ENCODE results near the gene TBX3.
"Not testable (repeated sequence)": the region's sequence is repeated elsewhere in the genome, so short reads cannot be mapped to it uniquely, and the experiment has no call there.

TBX3 gene

DNA sequence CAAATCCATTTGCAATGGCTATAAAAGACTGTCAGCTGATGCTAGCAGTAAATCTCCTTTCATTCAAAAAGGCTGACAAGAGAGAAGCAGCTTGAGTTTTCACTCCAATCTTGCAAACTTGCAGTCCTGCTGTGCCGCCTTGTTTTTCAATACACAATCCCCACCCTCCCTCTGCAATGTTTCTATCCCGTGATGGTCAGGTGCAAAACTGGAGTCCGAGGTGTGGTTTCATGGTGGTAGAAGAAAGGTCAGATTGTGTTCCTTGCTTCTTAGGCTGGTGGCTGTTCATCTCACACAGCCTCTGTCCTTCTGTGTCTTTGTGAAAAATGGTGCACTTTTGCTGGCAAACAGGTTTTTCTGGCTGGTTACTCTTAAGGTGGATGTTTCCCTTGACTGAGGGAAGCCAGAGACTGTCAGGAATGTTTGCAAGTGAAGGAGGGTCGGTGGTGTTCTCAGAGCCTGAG, 27.7 kb upstream of the TBX3 start:
- TF ChIP-seq, protein P1, sequence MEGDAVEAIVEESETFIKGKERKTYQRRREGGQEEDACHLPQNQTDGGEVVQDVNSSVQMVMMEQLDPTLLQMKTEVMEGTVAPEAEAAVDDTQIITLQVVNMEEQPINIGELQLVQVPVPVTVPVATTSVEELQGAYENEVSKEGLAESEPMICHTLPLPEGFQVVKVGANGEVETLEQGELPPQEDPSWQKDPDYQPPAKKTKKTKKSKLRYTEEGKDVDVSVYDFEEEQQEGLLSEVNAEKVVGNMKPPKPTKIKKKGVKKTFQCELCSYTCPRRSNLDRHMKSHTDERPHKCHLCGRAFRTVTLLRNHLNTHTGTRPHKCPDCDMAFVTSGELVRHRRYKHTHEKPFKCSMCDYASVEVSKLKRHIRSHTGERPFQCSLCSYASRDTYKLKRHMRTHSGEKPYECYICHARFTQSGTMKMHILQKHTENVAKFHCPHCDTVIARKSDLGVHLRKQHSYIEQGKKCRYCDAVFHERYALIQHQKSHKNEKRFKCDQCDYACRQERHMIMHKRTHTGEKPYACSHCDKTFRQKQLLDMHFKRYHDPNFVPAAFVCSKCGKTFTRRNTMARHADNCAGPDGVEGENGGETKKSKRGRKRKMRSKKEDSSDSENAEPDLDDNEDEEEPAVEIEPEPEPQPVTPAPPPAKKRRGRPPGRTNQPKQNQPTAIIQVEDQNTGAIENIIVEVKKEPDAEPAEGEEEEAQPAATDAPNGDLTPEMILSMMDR (IDR thresholded peaks at IDR 0.05; ENCODE audit: insufficient read depth, low read depth, low read length, missing control alignments) = no peak
- H3K4me3 ChIP-seq (ENCODE audit: low read depth, low read length) = no peak overlapping the region
- DNase-seq (ENCODE audit: low read depth) = no peak

DNA sequence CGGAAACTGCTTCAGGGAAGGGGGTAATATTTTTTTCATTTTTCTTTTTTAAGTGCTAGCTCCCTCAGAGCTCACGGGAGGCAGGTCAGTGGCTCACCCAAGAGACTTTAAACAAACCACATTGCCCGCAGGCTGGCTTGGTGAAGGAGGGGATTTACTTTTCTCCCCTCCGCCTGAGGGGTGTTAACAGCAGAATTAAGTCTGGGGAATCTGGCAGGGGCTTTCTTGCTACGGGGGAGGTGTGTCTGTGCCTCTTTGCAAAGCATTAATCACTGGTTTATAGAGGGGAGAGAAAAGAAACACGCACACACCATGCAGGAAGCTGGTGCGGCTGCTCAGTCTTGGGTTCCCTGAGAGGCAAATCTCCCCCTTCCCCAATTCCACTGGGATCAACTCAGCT, 26.2 kb upstream of the TBX3 start:
- no peak overlapping the region for H3K4me3 ChIP-seq (ENCODE audit: low read depth, low read length)
- TF ChIP-seq, protein P1 (IDR thresholded peaks at IDR 0.05; ENCODE audit: insufficient read depth, low read depth, low read length, missing control alignments) = no peak
- DNase-seq (ENCODE audit: low read depth) = peak; percentile 23

DNA sequence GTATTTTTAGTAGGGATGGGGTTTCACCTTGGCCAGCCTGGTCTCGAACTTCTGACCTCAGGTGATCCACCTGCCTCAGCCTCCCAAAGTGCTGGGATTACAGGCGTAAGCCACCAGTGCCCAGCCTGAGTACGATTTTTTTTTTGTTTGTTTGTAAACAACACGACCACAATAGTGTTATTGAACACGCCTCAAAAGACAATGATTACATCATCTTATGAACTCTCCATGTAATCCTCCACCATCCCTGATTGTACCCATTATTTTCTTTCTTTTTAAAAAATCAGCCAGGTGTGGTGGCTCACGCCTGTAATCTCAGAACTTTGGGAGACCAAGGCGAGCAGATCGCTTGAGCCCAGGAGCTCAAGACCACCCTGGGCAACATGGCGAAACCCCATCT, 25.1 kb upstream of the TBX3 start:
- no peak overlapping the region for H3K4me3 ChIP-seq (ENCODE audit: low read depth, low read length)
- TF ChIP-seq, protein P1 (IDR thresholded peaks at IDR 0.05; ENCODE audit: insufficient read depth, low read depth, low read length, missing control alignments) = no peak
- DNase-seq (ENCODE audit: low read depth) = no peak

DNA sequence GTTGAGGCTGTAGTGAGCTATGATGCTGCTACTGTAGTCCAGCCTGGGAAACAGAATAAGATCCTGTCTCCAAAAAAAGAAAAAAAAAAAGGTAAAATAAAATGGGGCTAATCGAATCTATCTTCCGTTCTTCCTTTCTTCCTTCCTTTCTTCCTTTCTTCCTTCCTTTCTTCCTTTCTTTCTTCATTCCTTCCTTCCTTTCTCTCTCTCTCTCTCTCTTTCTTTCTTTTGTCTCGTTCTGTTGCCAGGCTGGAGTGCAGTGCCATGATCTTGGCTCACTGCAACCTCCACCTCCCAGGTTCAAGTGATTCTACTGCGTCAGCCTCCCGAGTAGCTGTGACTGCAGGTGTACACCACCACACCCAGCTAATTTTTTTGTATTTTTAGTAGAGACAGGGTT, 24.6 kb upstream of the TBX3 start:
- not testable (repeated sequence) for DNase-seq (ENCODE audit: low read depth); H3K4me3 ChIP-seq (ENCODE audit: low read depth, low read length)

DNA sequence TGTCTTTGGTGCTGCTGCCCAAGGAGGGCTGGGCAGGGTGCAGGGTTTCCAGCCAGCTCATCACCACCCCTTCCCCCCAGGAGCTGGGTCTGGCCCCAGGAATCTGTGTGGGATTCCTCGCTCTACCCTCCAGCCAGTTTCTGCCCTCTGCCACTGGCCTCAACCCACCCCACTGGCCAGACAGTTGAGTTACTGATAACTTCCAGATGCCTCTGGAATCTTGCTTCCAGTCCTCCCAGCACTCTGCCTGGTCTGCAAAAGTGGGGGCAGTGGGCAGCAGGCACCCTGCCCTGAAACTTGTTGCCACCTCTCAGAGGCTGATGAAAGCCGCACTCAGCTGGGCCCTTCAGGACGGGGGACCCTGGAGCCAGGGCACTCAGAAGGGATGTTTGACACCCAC, 20.1 kb upstream of the TBX3 start:
- no peak for DNase-seq (ENCODE audit: low read depth)
- TF ChIP-seq, protein P1 (IDR thresholded peaks at IDR 0.05; ENCODE audit: insufficient read depth, low read depth, low read length, missing control alignments) = no peak
- no peak overlapping the region for H3K4me3 ChIP-seq (ENCODE audit: low read depth, low read length)

DNA sequence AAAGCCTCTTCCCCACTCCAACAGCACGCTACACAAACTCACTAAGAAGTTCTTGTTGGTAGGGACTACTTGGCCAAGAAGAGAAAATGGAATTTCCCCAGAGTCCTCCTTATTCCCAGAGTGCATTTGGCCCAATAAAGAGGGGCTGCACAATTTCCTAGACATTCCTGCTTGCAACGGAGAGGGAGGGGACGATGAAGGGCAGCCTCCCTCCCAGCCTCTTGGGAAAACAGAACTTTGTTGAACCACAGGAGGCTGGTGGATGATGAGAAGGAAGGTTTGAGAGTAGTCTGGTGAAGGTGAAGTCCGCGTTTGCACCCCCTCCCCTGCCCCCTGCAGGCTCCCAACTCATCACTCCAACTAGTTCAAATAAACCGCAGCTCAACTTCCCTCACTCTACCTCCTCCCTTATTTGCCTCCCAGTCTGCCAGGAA, 19.1 kb upstream of the TBX3 start:
- no peak overlapping the region for H3K4me3 ChIP-seq (ENCODE audit: low read depth, low read length)
- DNase-seq (ENCODE audit: low read depth) = no peak
- TF ChIP-seq, protein P1 (IDR thresholded peaks at IDR 0.05; ENCODE audit: insufficient read depth, low read depth, low read length, missing control alignments) = no peak

DNA sequence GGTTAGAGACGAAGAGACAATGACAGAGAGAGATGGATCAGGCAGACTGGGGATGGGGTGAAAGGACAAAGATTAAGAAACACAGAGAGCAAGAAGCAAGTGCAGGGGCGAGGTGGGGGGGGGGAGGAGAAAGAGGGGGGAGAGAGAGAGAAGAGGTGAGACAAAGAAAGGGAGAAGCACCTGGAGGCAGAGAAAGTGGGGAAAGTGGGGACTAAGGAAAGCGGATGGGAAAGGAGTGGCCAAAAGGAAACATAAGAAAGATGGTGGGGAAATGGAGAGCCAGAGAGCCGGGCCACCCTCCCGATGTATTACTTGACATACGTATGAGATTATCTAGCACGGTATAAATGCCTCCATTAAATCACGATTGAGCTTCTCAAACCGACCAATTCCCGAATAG, 18.5 kb upstream of the TBX3 start:
- H3K4me3 ChIP-seq (ENCODE audit: low read depth, low read length) = no peak overlapping the region
- TF ChIP-seq, protein P1 (IDR thresholded peaks at IDR 0.05; ENCODE audit: insufficient read depth, low read depth, low read length, missing control alignments) = no peak
- no peak for DNase-seq (ENCODE audit: low read depth)
